Fibroblast of pulmonary artery (primary cell): ENCODE data around the gene EPS8L3.
A peak's percentile ranks its signal among the peaks of the same experiment; 100 is the strongest.
"Not testable (repeated sequence)": the region's sequence is repeated elsewhere in the genome, so short reads cannot be mapped to it uniquely, and the experiment has no call there.

Source experiments
- DNase-seq: peaks from one replicate; pipeline ENCODE4 v3.0.0-alpha.2; 2010; ENCODE audit warnings: low read depth
- H3K4me3 ChIP-seq: replicated peaks from 2 replicates; pipeline ENCODE4 v1.5.1; 2011; ENCODE audit warnings: low read depth, mild to moderate bottlenecking, control low read depth, low read length, moderate library complexity
- TF ChIP-seq, protein P1 (sequence below): IDR thresholded peaks from 2 replicates; pipeline ENCODE4 v1.5.1; 2011; ENCODE audit warnings: mild to moderate bottlenecking, control low read depth, low read length, inconsistent platforms; ENCODE audit errors: missing control alignments

Gene EPS8L3

DNA sequence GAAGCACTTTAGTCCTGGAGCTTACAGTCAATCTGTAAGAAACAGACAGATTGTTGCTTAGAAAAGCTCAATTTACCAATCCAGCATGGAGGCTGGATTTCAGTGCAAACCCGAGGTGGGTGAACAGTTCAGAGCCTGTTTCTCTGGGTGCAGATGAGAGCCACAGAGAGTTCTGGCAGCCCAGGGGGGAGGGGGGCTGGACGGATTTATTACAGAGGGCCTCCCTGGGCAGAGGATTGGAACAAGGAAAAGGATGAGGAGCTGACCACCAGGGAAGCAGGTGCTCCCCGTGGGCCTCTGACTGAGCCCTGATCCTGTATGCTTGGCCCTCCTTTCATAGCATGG is 38.0 kb upstream of the EPS8L3 start:
- TF ChIP-seq, protein P1, sequence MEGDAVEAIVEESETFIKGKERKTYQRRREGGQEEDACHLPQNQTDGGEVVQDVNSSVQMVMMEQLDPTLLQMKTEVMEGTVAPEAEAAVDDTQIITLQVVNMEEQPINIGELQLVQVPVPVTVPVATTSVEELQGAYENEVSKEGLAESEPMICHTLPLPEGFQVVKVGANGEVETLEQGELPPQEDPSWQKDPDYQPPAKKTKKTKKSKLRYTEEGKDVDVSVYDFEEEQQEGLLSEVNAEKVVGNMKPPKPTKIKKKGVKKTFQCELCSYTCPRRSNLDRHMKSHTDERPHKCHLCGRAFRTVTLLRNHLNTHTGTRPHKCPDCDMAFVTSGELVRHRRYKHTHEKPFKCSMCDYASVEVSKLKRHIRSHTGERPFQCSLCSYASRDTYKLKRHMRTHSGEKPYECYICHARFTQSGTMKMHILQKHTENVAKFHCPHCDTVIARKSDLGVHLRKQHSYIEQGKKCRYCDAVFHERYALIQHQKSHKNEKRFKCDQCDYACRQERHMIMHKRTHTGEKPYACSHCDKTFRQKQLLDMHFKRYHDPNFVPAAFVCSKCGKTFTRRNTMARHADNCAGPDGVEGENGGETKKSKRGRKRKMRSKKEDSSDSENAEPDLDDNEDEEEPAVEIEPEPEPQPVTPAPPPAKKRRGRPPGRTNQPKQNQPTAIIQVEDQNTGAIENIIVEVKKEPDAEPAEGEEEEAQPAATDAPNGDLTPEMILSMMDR = no peak
- no peak for DNase-seq
- H3K4me3 ChIP-seq = no peak overlapping the region

DNA sequence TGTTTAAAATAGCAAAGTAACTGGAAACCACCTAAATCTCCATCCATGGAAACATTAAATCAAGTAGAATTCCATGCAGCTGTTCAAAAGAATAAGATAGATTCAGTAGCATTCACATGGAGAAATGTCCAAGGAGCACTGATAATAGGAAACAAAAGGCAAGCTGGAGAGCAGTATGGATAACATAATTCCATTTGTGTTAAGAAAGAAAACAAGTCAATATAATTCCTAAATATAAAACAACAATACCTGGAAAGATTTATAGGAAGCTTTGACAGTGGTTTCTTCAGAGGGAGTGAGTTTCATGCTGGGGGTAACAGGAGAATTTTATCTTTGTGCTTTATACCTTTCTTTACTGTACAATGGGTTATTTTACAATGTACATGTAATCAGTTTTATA is 36.6 kb upstream of the EPS8L3 start:
- H3K4me3 ChIP-seq = no peak overlapping the region
- no peak for DNase-seq
- TF ChIP-seq, protein P1 = no peak

DNA sequence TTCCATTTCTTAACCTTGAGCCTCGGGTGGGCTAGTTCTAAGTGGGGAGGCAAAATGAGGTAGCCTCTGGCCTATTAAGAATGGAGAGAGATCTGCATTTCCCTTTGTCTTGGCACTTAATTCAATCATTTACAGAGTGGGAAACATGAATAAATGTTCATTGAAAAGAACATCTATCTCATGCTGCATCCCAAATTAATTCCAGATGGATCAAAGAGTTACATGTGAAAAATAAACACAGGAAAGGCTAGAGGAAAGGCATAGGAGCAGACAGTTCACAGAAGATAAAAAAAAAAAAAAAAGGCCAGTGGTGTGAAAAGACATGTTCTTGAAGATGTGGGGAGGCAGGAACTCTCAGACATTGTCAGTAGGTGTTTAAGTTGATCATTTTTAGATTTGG is 35.7 kb upstream of the EPS8L3 start:
- TF ChIP-seq, protein P1 = no peak
- no peak overlapping the region for H3K4me3 ChIP-seq
- no peak for DNase-seq

DNA sequence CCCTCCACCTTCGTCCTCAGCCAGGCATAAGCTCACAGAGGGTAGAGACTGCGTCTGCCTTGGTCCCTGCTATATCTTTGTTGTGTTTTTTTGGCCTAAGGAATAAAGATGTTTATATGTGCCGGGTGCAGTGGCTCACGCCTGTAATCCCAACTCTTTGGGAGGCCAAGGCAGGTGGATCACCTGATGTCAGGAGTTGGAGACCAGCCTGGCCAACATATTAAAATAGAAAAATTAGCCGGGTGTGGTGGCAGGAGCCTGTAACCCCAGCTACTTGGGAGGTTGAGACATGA is 33.5 kb upstream of the EPS8L3 start:
- DNase-seq, H3K4me3 ChIP-seq: not testable (repeated sequence)

DNA sequence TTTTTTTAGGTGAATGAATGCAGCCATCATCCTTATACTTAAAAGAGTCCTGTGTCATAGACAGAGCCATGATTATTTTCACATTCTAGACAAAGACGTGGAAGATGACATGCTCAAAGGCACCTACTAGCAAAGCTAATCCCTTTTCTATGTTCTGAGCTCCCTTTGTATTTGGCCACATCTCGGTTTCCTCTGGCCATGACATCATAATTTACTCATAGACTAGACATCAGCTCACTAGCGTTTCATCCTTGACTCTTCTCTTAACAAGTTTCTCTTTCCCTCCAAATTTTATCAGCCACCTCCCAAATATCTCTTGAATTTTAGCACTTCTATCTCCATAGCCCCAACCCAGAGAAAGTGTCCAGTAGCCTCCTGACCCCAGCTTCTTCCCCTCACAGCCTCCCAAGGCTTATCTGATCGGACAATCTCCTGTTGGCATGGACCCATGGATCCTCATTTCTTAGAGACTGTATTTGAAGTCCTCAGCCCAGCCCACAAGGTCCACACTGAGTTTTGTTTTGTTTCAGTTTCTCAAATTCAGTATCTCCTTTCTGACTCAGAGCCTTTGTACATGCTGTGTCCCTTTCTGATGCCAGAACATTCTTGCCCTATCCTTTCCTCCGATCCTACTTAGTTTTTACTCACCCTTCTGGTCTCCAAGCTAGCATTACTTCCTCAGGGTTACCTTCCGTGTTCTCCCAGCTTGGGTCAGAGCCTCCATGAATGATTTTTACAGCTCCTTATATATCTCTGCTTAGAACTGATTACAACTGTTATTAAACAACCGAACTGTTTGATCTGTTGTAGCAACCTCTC is 33.0 kb upstream of the EPS8L3 start:
- TF ChIP-seq, protein P1 = no peak
- no peak overlapping the region for H3K4me3 ChIP-seq
- DNase-seq = peak; percentile 70

DNA sequence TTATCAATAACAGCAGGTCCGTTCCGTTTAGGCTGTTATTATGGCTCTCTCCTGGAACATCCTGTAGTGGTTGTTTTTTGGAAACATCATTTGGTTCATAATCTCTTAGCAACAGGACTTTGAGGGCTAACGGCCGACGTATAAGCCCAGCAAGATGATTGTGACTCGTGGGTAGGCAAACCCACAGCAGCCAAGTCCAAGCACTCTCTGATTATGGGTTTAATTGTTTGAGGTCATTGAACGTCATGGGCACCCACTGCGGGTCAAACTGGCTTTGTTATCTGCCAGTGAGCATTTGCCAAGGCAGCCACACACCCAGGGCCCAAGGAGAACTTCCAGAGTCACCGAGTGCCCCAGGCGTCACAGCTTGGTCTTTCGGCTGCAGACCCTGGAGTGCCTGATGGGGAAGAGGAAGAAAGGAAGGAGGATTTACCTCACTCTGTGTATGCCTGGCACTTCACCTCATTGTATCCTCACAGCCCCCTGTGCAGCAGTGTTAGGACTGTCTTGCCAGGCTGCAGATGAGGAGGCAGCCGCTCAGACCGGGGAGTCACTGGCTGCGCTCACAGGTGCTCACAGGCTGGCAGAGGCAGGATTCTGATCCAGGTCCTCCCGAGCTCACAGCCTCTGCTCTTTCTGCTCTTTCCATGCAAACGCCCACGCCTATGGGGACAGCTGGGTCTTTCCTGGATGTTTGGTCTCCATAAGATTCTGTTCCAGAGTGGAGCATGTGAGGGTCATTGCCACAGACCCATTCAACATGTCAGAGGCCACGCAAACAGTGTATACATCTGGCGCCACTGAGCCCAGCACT is 30.8 kb upstream of the EPS8L3 start:
- TF ChIP-seq, protein P1 = no peak
- DNase-seq = no peak
- no peak overlapping the region for H3K4me3 ChIP-seq

DNA sequence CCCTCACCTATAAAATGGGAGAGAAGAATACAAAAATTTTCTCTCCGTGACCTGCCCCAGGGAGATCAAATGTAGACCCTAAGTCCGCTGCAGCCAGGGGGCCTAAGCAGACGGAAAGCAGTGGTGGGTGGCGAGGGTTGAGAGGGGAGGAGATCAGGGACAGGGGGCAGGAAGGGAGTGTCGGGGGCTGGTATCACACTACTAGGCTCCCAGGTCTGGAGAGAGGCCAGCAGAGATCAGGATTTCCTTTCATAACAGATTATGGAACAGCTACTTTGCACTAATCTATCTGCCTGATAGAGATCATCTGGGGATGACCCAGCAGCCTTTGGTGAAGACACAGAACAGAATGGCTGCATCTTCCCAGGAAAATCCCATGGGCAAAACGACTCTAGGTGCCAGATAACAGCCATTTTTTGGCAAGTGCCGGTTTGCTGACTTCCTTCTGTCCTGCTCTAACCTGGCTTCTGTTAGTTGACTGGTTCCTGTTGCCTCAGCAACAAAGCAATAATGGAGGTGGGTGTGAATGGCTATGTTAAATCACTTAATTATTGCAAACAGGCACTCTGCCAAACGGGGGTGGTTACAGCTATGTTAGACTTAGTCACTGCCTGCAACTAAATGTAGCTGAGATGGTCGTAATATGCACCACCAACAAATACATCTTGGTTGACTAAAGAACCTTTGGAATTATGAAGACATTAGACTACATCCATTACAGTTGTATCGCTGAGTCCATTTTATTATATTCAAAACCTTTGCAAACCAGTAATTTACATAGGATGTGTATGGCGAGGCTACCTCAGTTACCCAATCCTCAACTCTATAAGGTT is 30.0 kb upstream of the EPS8L3 start:
- no peak overlapping the region for H3K4me3 ChIP-seq
- TF ChIP-seq, protein P1 = no peak
- peak; percentile 78 for DNase-seq
